ENCODE measurements around the gene AKIRIN2.

Gene AKIRIN2

DNA sequence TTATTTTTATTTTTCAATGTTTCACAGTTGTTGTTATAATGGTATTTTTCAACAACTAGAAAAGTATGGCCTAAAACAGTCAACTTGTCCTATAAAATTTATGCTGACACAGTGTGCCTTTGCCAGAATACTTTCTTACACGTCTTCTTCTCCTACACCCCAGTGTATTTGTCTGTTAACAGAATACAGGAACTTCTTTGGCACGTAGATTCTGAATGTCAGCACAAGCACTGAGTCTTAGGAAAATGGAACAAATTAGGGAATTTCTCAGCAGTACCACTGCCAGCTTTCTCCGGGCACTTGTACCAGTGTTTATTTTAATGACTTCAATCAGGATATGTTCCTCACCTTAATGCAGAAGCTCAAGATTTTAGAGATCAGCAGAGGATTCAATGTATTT is 26.7 kb upstream of the AKIRIN2 start:
- WGBS (ENCODE audit: insufficient coverage): 75% methylated on average over 3 of the region's 3 CpGs
- no peak overlapping the region for H3K4me3 ChIP-seq (ENCODE audit: control insufficient read depth in 1 of 7, extremely low read depth in 1 of 7, insufficient read depth in 4 of 7, low read depth in 2 of 7, low read length in 6 of 7)
- no peaks in the 10 kb centered on the region for H3K27me3 ChIP-seq (replicated peaks in 2 of 5; ENCODE audit: control insufficient read depth in 4 of 5, insufficient read depth in 5 of 5, low read length in 4 of 5)
- no peak overlapping the region for H3K27ac ChIP-seq (ENCODE audit: insufficient read depth in 1 of 2, low read depth in 1 of 2, low read length in 2 of 2, poor library complexity in 1 of 2, severe bottlenecking in 2 of 2)
- no peaks in the 10 kb centered on the region for H3K36me3 ChIP-seq (ENCODE audit: control insufficient read depth in 4 of 4, insufficient read depth in 4 of 4, low read length in 3 of 4)
- ChIA-PET POLR2A (interaction anchor here (0.7 kb wide), 1 partner anchor 10 kb away, joined by 5 read pairs; no protein-coding TSS in a partner anchor), CTCF (interaction anchor here (1.1 to 1.9 kb wide), 2 partner anchors 10 to 28 kb away, joined by 3 to 6 read pairs; no protein-coding TSS in a partner anchor)
- no peaks in the 10 kb centered on the region for H3K9me3 ChIP-seq (ENCODE audit: control extremely low read depth in 1 of 5, control insufficient read depth in 4 of 5, insufficient read depth in 2 of 5, low read depth in 1 of 5, low read length in 4 of 5)
- peaks cover 17 to 50% (median 34%) of the 10 kb centered on the region in 4 experiments for H3K4me1 ChIP-seq (ENCODE audit: control extremely low read depth in 1 of 4, control insufficient read depth in 4 of 4, insufficient read depth in 4 of 4, low read length in 3 of 4)
- DNase-seq: no peak

DNA sequence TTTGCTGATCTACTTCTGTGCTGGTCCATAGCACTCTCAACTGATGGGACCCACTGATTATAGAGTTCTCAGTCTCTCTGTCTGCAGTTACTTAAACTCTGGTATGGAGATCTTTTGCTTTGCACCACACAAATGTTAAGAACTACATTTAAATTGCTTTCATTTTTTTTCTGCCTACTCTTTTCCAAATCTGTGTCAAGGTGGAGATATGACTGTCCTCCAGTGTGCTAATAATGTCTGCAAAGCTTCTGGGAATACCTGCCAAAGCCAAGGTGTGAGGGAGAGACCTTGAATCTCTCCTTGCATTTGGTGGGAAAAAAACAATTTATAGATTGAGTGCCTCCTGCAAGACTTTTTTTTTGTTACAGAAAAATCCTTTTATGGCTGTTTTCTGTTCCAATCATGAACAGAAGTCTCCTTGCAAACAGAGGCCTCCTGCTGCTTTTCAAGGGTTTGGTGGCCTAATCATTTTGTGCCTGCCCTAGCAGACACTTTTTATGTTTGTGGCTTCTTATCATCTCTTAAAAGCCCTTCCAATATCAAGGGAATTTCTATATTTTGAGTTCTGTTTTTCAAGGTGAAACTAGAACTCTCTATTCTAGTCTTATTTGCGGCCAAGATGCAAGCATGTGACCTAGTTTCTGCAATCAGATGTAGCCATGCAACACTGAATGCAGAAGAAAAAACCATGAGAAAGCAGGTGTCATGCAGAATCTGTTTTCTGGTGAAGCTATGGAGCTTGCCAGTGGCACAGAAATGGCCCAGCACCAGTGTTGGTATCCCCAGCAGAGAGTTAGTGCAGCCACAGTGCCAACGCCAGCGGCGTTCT is 23.2 kb upstream of the AKIRIN2 start:
- whole genome bisulfite sequencing (ENCODE audit: insufficient coverage): 78% methylated on average over 4 of the region's 4 CpGs
- H3K4me1 ChIP-seq (ENCODE audit: control extremely low read depth in 1 of 4, control insufficient read depth in 4 of 4, insufficient read depth in 4 of 4, low read length in 3 of 4): peaks cover 20 to 39% (median 24%) of the 10 kb centered on the region in 4 experiments
- H3K36me3 ChIP-seq (ENCODE audit: control insufficient read depth in 4 of 4, insufficient read depth in 4 of 4, low read length in 3 of 4): no peaks in the 10 kb centered on the region
- no peak overlapping the region for H3K27ac ChIP-seq (ENCODE audit: insufficient read depth in 1 of 2, low read depth in 1 of 2, low read length in 2 of 2, poor library complexity in 1 of 2, severe bottlenecking in 2 of 2)
- CTCF ChIA-PET: interaction anchor here (0.7 to 1.7 kb wide), 2 partner anchors 13 to 14 kb away, joined by 3 to 5 read pairs; no protein-coding TSS in a partner anchor
- peak; percentile 28 to 82 (median 67) for DNase-seq
- no peaks in the 10 kb centered on the region for H3K27me3 ChIP-seq (replicated peaks in 2 of 5; ENCODE audit: control insufficient read depth in 4 of 5, insufficient read depth in 5 of 5, low read length in 4 of 5)
- POLR2A ChIA-PET: no interaction called here
- H3K9me3 ChIP-seq (ENCODE audit: control extremely low read depth in 1 of 5, control insufficient read depth in 4 of 5, insufficient read depth in 2 of 5, low read depth in 1 of 5, low read length in 4 of 5): no peaks in the 10 kb centered on the region
- H3K4me3 ChIP-seq (ENCODE audit: control insufficient read depth in 1 of 7, extremely low read depth in 1 of 7, insufficient read depth in 4 of 7, low read depth in 2 of 7, low read length in 6 of 7): no peak overlapping the region

DNA sequence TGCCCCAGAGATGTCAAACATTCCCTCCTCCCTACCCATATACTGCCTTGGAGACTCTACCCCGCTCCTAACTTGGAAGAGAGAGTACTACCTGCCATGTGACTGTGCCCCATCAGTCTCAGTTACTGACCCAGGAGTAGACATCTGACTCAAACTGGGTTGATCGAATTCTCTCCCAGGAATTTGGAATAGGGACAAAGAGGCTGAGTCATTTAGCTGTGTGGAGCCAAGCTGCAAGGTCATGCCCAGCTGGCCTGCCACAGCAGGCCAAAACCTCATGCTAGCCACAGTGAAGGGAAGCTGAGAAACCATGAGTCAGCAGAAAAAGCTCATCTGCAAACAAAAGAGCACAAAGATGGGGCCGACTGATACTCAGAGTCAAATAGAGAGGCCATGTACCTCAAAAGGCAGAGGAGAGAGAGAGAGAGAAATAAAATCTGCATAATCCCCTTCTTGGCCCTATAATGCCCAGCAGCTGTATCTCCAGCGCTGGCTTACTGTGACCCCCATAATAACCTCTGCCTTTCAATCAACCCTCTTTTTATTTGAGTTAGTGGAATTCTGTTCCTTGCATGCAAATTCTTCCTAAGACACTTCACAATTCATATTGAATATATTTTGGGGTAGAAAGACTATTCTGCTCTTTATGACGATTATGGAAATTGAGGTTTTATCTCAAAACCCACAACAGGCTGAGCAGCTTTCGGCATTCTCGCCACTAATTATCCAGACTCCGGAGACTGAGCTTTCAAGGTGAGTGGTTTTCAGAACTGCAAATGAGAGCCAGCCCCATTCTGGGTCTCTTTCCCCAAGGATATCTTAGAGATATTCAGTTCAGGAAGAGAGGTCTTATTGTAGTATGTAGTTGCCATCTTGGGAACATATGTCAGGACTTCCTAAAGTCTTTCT is 21.4 kb upstream of the AKIRIN2 start:
- Histone ChIP-seq H3K4me3 (ENCODE audit: control insufficient read depth in 1 of 7, extremely low read depth in 1 of 7, insufficient read depth in 4 of 7, low read depth in 2 of 7, low read length in 6 of 7) (peak overlapping the region in 1 of 7 experiments; percentile 23), H3K36me3 (ENCODE audit: control insufficient read depth in 4 of 4, insufficient read depth in 4 of 4, low read length in 3 of 4) (no peaks in the 10 kb centered on the region), H3K27ac (ENCODE audit: insufficient read depth in 1 of 2, low read depth in 1 of 2, low read length in 2 of 2, poor library complexity in 1 of 2, severe bottlenecking in 2 of 2) (peak overlapping the region in 1 of 2 experiments; percentile 37), H3K27me3 (replicated peaks in 2 of 5; ENCODE audit: control insufficient read depth in 4 of 5, insufficient read depth in 5 of 5, low read length in 4 of 5) (no peaks in the 10 kb centered on the region), H3K9me3 (ENCODE audit: control extremely low read depth in 1 of 5, control insufficient read depth in 4 of 5, insufficient read depth in 2 of 5, low read depth in 1 of 5, low read length in 4 of 5) (no peaks in the 10 kb centered on the region), H3K4me1 (ENCODE audit: control extremely low read depth in 1 of 4, control insufficient read depth in 4 of 4, insufficient read depth in 4 of 4, low read length in 3 of 4) (peaks cover 20 to 45% (median 26%) of the 10 kb centered on the region in 4 experiments)
- CTCF ChIA-PET: interaction anchor here (0.9 to 1.5 kb wide), 5 partner anchors 9 to 108 kb away, joined by 3 to 5 read pairs (median 3); partner anchors contain the start of gene AKIRIN2
- POLR2A ChIA-PET: no interaction called here
- WGBS (ENCODE audit: insufficient coverage): 52% methylated on average over 6 of the region's 8 CpGs
- DNase-seq: peak; percentile 78 to 94 (median 93)

DNA sequence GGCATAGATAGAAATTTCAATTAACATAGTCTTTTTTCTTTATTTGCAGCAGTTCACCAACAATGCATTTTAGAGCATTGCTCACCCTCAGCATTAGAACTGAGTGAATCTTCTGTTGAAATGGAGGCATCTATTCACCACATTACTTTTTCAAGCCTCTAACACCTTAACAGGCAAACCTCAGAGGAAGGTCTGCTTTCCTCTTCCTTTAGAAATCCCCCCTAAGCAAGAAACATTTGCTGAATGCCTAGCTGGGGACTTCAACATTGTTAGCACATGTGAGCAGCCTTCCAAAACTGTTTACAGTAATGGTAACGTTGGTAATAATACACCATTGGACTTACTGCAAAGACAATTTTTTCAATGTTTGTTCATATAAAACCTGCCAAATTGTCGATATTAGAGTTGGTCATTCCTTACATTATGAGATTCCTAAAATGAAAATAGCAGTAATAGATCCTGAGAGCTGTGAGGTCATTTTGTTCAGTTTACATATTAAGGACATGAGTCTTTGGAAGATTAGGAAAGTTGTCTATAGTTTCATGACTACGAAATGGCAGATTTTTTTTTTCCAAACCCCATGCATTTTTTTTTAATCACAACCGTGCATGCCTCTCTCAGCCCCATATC is 20.6 kb upstream of the AKIRIN2 start:
- CTCF ChIA-PET: interaction anchor here (1.1 kb wide), 2 partner anchors 10 to 109 kb away, joined by 3 read pairs; no protein-coding TSS in a partner anchor
- peaks cover 20 to 47% (median 26%) of the 10 kb centered on the region in 4 experiments for H3K4me1 ChIP-seq (ENCODE audit: control extremely low read depth in 1 of 4, control insufficient read depth in 4 of 4, insufficient read depth in 4 of 4, low read length in 3 of 4)
- H3K9me3 ChIP-seq (ENCODE audit: control extremely low read depth in 1 of 5, control insufficient read depth in 4 of 5, insufficient read depth in 2 of 5, low read depth in 1 of 5, low read length in 4 of 5): no peaks in the 10 kb centered on the region
- 100% methylated on average over 1 of the region's 4 CpGs for WGBS (ENCODE audit: insufficient coverage)
- H3K4me3 ChIP-seq (ENCODE audit: control insufficient read depth in 1 of 7, extremely low read depth in 1 of 7, insufficient read depth in 4 of 7, low read depth in 2 of 7, low read length in 6 of 7): no peak overlapping the region
- DNase-seq: peak in 2 of 3 donors; percentile 54 to 63
- H3K27me3 ChIP-seq (replicated peaks in 2 of 5; ENCODE audit: control insufficient read depth in 4 of 5, insufficient read depth in 5 of 5, low read length in 4 of 5): no peaks in the 10 kb centered on the region
- POLR2A ChIA-PET: no interaction called here
- no peaks in the 10 kb centered on the region for H3K36me3 ChIP-seq (ENCODE audit: control insufficient read depth in 4 of 4, insufficient read depth in 4 of 4, low read length in 3 of 4)
- H3K27ac ChIP-seq (ENCODE audit: insufficient read depth in 1 of 2, low read depth in 1 of 2, low read length in 2 of 2, poor library complexity in 1 of 2, severe bottlenecking in 2 of 2): peak overlapping the region in 1 of 2 experiments; percentile 37

DNA sequence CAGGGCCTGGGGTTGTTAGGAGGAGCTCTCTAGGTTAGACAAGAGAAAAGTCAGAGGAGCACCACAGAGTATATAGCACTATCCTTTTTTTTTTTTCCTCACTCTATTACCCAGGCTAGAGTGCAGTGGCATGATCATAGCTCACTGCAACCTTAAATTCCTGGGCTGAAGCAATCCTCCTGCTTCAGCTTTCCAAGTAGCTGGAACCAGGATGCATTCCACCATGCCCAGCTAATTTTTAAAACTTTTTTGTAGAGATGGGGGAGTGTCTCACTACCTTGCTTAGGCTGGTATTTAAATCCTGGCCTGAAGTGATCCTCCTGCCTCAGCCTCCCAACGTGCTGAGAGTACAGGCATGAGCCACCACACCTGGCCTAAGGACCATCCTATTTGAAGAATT is 19.3 kb upstream of the AKIRIN2 start:
- ChIA-PET POLR2A (no interaction called here), CTCF (no interaction called here)
- Histone ChIP-seq H3K36me3 (ENCODE audit: control insufficient read depth in 4 of 4, insufficient read depth in 4 of 4, low read length in 3 of 4) (no peaks in the 10 kb centered on the region), H3K27me3 (replicated peaks in 2 of 5; ENCODE audit: control insufficient read depth in 4 of 5, insufficient read depth in 5 of 5, low read length in 4 of 5) (no peaks in the 10 kb centered on the region), H3K9me3 (ENCODE audit: control extremely low read depth in 1 of 5, control insufficient read depth in 4 of 5, insufficient read depth in 2 of 5, low read depth in 1 of 5, low read length in 4 of 5) (no peaks in the 10 kb centered on the region), H3K4me1 (ENCODE audit: control extremely low read depth in 1 of 4, control insufficient read depth in 4 of 4, insufficient read depth in 4 of 4, low read length in 3 of 4) (peaks cover 20 to 50% (median 26%) of the 10 kb centered on the region in 4 experiments), H3K4me3 (ENCODE audit: control insufficient read depth in 1 of 7, extremely low read depth in 1 of 7, insufficient read depth in 4 of 7, low read depth in 2 of 7, low read length in 6 of 7) (no peak overlapping the region), H3K27ac (ENCODE audit: insufficient read depth in 1 of 2, low read depth in 1 of 2, low read length in 2 of 2, poor library complexity in 1 of 2, severe bottlenecking in 2 of 2) (no peak overlapping the region)
- no peak for DNase-seq
- no CpG with 5 or more reads among the region's 1 CpG for WGBS (ENCODE audit: insufficient coverage)

DNA sequence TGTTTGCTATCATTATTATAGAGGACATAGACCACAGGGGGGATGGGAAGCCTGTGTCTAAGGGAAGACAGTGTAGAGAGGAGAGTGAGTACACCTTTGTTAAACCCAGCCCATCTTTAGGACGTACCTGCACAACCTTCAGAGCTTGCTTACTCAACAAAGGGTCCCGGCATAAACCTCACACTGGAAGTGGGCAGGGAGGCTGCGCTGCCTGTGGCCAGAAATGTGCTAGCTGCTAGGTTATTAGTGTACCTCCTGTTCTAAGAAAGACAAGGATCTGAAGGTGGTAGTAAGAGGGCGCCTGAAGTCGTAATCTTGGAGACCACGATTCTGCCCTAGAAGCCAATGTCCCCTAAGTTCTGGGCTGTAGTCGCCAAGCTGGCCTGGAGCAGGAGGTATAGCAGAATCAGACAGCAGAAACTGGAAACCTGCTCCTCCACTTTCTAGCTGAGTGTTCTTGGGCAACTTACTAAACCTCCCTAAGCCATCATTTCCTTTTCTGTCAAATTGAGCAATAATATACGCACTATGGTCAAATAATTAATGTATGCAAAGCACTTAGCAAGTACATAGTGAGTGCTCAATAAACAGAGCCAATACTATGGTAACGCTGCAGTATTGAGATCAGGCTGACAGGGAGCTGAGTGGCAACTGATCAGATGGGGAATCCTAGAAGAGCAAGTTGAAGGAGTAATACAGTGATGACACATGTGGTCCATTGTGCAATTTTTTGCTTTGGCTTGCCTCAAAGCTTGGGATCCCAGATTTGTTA is 16.8 kb upstream of the AKIRIN2 start:
- H3K36me3 ChIP-seq (ENCODE audit: control insufficient read depth in 4 of 4, insufficient read depth in 4 of 4, low read length in 3 of 4): no peaks in the 10 kb centered on the region
- WGBS (ENCODE audit: insufficient coverage): 86% methylated on average over 6 of the region's 9 CpGs
- no peaks in the 10 kb centered on the region for H3K9me3 ChIP-seq (ENCODE audit: control extremely low read depth in 1 of 5, control insufficient read depth in 4 of 5, insufficient read depth in 2 of 5, low read depth in 1 of 5, low read length in 4 of 5)
- DNase-seq: peak in 1 of 3 donors; percentile 20
- no peak overlapping the region for H3K4me3 ChIP-seq (ENCODE audit: control insufficient read depth in 1 of 7, extremely low read depth in 1 of 7, insufficient read depth in 4 of 7, low read depth in 2 of 7, low read length in 6 of 7)
- no peak overlapping the region for H3K27ac ChIP-seq (ENCODE audit: insufficient read depth in 1 of 2, low read depth in 1 of 2, low read length in 2 of 2, poor library complexity in 1 of 2, severe bottlenecking in 2 of 2)
- no peaks in the 10 kb centered on the region for H3K27me3 ChIP-seq (replicated peaks in 2 of 5; ENCODE audit: control insufficient read depth in 4 of 5, insufficient read depth in 5 of 5, low read length in 4 of 5)
- POLR2A ChIA-PET: no interaction called here
- H3K4me1 ChIP-seq (ENCODE audit: control extremely low read depth in 1 of 4, control insufficient read depth in 4 of 4, insufficient read depth in 4 of 4, low read length in 3 of 4): peaks cover 9 to 42% (median 15%) of the 10 kb centered on the region in 4 experiments
- CTCF ChIA-PET: interaction anchor here (1.1 to 1.5 kb wide), 2 partner anchors 10 to 13 kb away, joined by 3 to 5 read pairs; no protein-coding TSS in a partner anchor

All from common myeloid progenitor, CD34-positive (primary cell).